Skeletal muscle tissue (tissue), 4 donors: Measurements from ENCODE around the gene HSD11B1L. TPM values are rescaled to one million over a fixed set of nuclear protein-coding genes. Genes with fewer than 3 reads are reported as not detected.

ENCODE experiments used
- H3K27ac ChIP-seq: one replicate; pipeline ENCODE4 v1.7.0; 2013; ENCODE audit warnings: mild to moderate bottlenecking, low read depth, low read length, inconsistent platforms
- H3K27me3 ChIP-seq, 3 donors: one replicate each; pipeline ENCODE4 v1.7.0; 2013; ENCODE audit warnings: low read length in 3 of 3; ENCODE audit not compliant: control insufficient read depth in 3 of 3, insufficient read depth in 3 of 3
- H3K36me3 ChIP-seq, 3 donors: one replicate each; pipeline ENCODE4 v1.7.0; 2013; ENCODE audit warnings: low read length in 3 of 3; ENCODE audit not compliant: control insufficient read depth in 3 of 3, insufficient read depth in 3 of 3
- H3K4me1 ChIP-seq, 3 donors: one replicate each; pipeline ENCODE4 v1.7.0; 2013; ENCODE audit warnings: low read length in 3 of 3, mild to moderate bottlenecking in 3 of 3; ENCODE audit not compliant: control insufficient read depth in 3 of 3, insufficient read depth in 3 of 3
- H3K4me3 ChIP-seq, 3 donors: one replicate each; pipeline ENCODE4 v1.7.0; 2013; ENCODE audit warnings: low read length in 3 of 3
- H3K9ac ChIP-seq, 3 donors: one replicate each; pipeline ENCODE4 v1.7.0; 2013; ENCODE audit warnings: low read length in 3 of 3, mild to moderate bottlenecking in 3 of 3, moderate library complexity in 2 of 3, low read depth in 1 of 3
- H3K9me3 ChIP-seq, 3 donors: one replicate each; pipeline ENCODE4 v1.7.0; 2013; ENCODE audit warnings: low read length in 3 of 3; ENCODE audit not compliant: control insufficient read depth in 3 of 3
- total RNA-seq: library from RNA; depleted of rRNA; stranded (reverse); fragments of >200 nt; gene quantifications from one replicate; pipeline ENCODE4 v1.2.3, GENCODE V29; 2014
- donor health status: Osteomylitis.

Gene HSD11B1L
- total RNA-seq, 1 donor from 2014 or later = 4.7 TPM

DNA sequence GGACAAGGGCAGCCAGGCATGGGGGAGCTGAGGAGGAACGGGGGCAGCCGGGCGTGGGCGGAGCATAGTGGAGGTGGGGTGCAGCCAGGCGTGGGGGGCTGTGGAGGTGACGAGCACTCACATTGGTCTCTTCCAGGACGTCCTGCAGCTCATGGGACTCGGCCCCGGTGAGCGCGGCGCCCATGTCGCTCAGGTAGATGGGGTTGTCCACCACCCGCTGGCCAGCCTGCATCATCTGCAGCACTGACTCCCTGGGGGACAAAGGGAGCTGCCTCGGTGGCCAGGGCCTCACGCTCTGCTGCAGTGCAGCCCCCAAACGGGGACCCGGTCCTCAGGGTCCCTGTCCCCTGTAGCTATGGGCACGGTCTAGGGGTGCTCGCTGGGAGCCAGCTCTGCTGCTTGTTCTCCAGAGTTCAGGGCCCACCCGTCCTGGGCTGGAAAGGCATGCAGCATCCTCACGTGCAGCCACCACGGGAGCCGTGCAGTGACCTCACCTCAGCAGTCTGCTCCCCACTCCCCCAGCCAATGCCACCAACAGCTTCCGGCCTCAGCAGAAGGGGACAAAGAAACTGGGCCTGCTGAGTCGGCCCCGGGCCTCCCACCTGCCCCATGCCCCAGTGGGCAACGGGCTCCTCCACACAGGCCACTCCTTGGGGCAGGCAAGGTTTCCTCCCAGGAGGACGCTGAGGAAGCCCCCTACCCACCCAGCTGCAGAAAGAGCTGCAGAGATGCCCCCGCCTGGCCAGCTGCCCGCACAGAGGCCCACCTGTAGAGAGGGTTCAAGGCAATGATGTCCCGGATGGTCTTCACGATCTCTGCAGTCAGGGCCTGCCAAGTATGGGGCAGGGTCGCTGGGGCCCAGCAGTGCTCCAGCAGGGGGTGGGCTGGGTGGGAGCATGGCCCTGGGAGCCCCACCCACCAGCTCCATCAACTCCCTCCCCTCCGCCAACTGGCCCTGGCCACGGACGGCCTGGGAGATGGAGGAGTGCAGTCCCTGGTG lies 27.0 kb downstream of the HSD11B1L start:
- Histone ChIP-seq H3K27ac (no peak overlapping the region), H3K27me3 (no peaks in the 10 kb centered on the region), H3K4me3 (no peak overlapping the region), H3K9ac (no peak overlapping the region), H3K4me1 (no peaks in the 10 kb centered on the region), H3K9me3 (no peaks in the 10 kb centered on the region), H3K36me3 (peaks cover 60 to 66% (median 60%) of the 10 kb centered on the region in 3 donors)

GRCh38 chr19:5711025-5711424 lies 30.2 kb downstream of the HSD11B1L start:
- Histone ChIP-seq H3K36me3 (peaks cover 46 to 52% (median 49%) of the 10 kb centered on the region in 3 donors), H3K9ac (no peak overlapping the region), H3K9me3 (no peaks in the 10 kb centered on the region), H3K27ac (no peak overlapping the region), H3K4me3 (no peak overlapping the region), H3K27me3 (no peaks in the 10 kb centered on the region), H3K4me1 (no peaks in the 10 kb centered on the region)

DNA sequence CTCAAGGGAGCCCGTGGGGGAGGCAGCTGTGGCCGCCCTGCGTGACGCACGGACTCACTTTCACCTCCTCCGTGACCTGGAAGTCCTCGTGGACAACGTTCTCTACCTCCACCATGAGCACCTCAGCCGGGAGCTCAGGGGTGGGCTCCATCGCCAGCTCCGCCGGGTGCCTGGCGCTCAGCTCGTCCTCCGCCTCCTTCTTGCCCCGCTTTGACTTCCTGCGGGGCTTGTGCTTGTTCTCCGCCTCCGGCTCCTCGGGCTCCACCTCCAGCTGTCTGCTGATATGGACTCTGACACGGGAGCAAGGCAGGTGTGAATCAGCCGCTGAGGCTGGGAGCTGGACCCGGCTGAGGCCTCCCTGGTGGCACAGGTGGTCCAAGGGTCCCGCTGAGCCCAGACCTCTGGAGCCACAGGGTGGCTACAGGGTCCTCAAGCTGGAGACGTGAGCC lies 30.9 kb downstream of the HSD11B1L start:
- H3K9me3 ChIP-seq = no peaks in the 10 kb centered on the region
- H3K27me3 ChIP-seq = no peaks in the 10 kb centered on the region
- peaks cover 43 to 48% (median 45%) of the 10 kb centered on the region in 3 donors for H3K36me3 ChIP-seq
- H3K4me3 ChIP-seq = no peak overlapping the region
- H3K4me1 ChIP-seq = no peaks in the 10 kb centered on the region
- H3K9ac ChIP-seq = no peak overlapping the region
- no peak overlapping the region for H3K27ac ChIP-seq

- H3K4me3 ChIP-seq = no peak overlapping the region
- no peaks in the 10 kb centered on the region for H3K27me3 ChIP-seq
- no peak overlapping the region for H3K27ac ChIP-seq
- H3K9ac ChIP-seq = no peak overlapping the region
- H3K9me3 ChIP-seq = no peaks in the 10 kb centered on the region
- H3K4me1 ChIP-seq = peaks cover 10 to 11% (median 11%) of the 10 kb centered on the region in 3 donors
- peaks cover 33 to 39% (median 33%) of the 10 kb centered on the region in 3 donors for H3K36me3 ChIP-seq
Measured at GRCh38 chr19:5713228-5713627, 32.4 kb downstream of the HSD11B1L start.

- H3K27ac ChIP-seq = no peak overlapping the region
- no peak overlapping the region for H3K9ac ChIP-seq
- H3K36me3 ChIP-seq = peaks cover 33 to 35% (median 33%) of the 10 kb centered on the region in 3 donors
- peaks cover 22 to 25% (median 23%) of the 10 kb centered on the region in 3 donors for H3K4me1 ChIP-seq
- H3K9me3 ChIP-seq = no peaks in the 10 kb centered on the region
- H3K4me3 ChIP-seq = no peak overlapping the region
- no peaks in the 10 kb centered on the region for H3K27me3 ChIP-seq
Measured at GRCh38 chr19:5714816-5715215, 34.0 kb downstream of the HSD11B1L start.

DNA sequence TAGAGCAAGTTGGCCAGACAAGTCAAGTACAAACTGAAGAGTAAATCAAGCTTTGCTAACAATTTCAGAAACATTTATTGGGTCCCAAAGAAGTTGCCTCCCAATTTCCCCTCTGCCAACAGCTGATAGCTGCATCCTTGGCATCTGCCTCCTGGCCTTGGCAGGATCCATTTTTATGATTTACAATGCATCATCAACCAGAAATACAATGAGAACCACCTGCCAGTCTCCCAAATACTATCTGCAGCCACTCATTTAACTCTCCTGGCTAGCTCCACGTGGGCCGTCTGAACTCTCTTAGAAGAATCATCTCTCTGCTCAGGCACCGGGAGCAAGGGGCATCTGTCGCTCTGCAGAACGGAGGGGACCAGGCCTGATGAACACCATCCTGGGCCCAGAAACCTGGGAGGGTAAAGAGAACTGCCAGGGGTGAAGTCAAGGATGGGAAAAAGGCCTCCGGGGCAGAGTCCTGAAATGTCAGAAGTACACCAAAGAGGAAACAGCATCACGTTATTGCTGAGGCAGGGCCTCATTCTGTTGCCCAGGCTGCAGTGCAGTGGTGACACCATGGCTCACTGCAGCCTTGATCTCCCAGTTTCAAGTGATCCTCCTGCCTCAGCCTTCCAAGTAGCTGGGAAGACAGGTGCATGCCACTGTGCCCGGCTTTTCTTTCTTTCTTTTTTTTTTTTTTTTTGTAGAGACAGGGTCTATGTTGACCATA lies 36.5 kb downstream of the HSD11B1L start:
- Histone ChIP-seq H3K36me3 (peaks cover 17 to 18% (median 18%) of the 10 kb centered on the region in 3 donors), H3K27ac (no peak overlapping the region), H3K27me3 (no peaks in the 10 kb centered on the region), H3K9ac (no peak overlapping the region), H3K4me1 (peaks cover 23 to 33% (median 26%) of the 10 kb centered on the region in 3 donors), H3K4me3 (no peak overlapping the region), H3K9me3 (no peaks in the 10 kb centered on the region)

GRCh38 chr19:5718037-5718578 lies 37.3 kb downstream of the HSD11B1L start:
- Histone ChIP-seq H3K27ac (no peak overlapping the region), H3K9me3 (no peaks in the 10 kb centered on the region), H3K9ac (peak overlapping the region in 2 of 3 donors; percentile 51 to 94), H3K4me1 (peaks cover 23 to 33% (median 26%) of the 10 kb centered on the region in 3 donors), H3K4me3 (peak overlapping the region in 2 of 3 donors; percentile 96 to 97), H3K36me3 (peaks cover 10 to 12% (median 11%) of the 10 kb centered on the region in 3 donors), H3K27me3 (no peaks in the 10 kb centered on the region)

- Histone ChIP-seq H3K9ac (peak overlapping the region; percentile 93 to 94 (median 94)), H3K4me1 (peaks cover 23 to 33% (median 26%) of the 10 kb centered on the region in 3 donors), H3K27me3 (no peaks in the 10 kb centered on the region), H3K9me3 (no peaks in the 10 kb centered on the region), H3K4me3 (peak overlapping the region; percentile 96 to 99 (median 97)), H3K36me3 (peaks cover 4 to 8% (median 5%) of the 10 kb centered on the region in 3 donors), H3K27ac (peak overlapping the region; percentile 95)
Measured at GRCh38 chr19:5718579-5719273, 37.9 kb downstream of the HSD11B1L start.

GRCh38 chr19:5719274-5719960 lies 38.6 kb downstream of the HSD11B1L start:
- Histone ChIP-seq H3K36me3 (peaks cover 0 to 5% (median 4%) of the 10 kb centered on the region in 3 donors), H3K27ac (peak overlapping the region; percentile 95), H3K9me3 (no peaks in the 10 kb centered on the region), H3K9ac (peak overlapping the region; percentile 93 to 94 (median 94)), H3K27me3 (no peaks in the 10 kb centered on the region), H3K4me3 (peak overlapping the region; percentile 96 to 99 (median 97)), H3K4me1 (peaks cover 23 to 33% (median 26%) of the 10 kb centered on the region in 3 donors)
